HG02981 (cell line): ENCODE measurements around the gene TBC1D19.

ENCODE experiments used
- ATAC-seq: cut with Tn5 transposase; IDR thresholded peaks from one replicate; pipeline ENCODE4 v1.9.1; 2021; ENCODE audit warnings: mild to moderate bottlenecking, moderate library complexity; ENCODE audit not compliant: unreplicated experiment

TBC1D19 gene

GRCh38 chr4:26729027-26729426, 145.1 kb downstream of the TBC1D19 start:
- ATAC-seq: no peak

DNA sequence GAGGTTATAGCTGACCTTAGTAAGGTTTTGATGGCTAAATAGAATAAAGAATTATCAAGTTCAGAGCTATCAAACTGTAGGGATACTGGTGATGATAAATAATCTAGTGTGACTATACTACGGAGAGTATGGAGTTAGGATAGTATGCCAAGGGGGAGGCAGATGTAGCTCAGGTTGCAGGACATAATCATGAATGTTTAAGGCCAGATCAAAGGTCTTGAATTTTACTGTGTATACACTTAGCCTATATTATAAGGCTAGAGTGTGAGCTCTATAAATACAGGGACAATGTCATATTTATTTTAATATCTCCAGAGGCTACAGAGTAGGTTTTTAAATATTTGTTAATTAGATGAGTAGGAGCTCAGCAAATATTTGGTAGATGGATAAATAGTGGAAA, 145.7 kb downstream of the TBC1D19 start:
- ATAC-seq: no peak

DNA sequence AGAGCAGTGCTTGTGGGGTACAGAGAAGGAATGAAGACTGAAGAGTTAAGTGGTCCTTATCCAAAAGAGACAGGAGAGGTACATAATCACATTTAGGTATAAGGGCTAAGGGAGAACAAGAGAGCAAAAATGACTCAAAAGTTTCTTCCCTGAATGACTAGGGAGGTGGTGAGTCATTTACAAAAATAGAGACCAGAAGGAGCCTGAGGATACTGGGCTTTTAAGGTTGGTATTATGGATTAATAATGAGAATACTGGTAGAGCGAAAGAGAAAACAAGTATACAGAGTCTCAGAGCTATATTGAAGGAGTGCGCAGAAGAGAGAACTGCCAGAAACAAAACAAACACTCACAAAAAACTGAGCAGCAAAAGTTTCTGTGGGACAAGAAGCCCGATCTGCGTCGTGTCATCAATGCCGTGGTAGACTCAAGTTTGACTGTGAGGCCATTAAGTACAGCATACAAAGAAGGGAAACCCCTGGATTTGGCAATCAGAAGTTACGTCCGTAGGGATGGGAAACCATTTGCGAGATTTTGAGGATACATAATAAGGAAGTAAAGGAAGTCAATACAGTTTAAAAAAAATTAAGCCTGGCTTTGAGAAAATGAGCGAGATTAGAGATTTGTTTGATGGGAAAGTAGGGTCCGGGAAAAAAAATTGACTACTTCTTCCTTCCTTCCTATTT, 147.6 kb downstream of the TBC1D19 start:
- ATAC-seq: peak; percentile 80

DNA sequence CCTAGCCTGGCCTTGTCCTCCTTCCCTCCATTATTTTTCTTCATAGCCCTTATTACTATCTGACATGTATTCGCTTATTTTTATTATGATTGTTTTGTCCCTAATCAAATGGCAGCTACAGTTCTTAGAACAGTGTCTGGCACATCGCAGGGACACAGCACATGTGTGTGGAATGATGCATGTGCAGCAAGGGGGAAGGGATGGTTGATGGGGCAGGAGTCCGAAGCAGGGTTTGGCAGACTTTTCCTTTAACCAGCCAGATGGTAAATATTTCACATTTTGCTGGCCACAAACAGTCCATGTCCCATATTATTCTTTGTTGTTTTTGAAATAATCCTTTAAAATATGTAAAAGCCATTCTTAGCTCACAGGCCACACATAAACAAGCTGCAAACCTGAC, 148.5 kb downstream of the TBC1D19 start:
- no peak for ATAC-seq

GRCh38 chr4:26736621-26737020, 152.7 kb downstream of the TBC1D19 start:
- no peak for ATAC-seq

GRCh38 chr4:26737385-26737784, 153.5 kb downstream of the TBC1D19 start:
- ATAC-seq: no peak

DNA sequence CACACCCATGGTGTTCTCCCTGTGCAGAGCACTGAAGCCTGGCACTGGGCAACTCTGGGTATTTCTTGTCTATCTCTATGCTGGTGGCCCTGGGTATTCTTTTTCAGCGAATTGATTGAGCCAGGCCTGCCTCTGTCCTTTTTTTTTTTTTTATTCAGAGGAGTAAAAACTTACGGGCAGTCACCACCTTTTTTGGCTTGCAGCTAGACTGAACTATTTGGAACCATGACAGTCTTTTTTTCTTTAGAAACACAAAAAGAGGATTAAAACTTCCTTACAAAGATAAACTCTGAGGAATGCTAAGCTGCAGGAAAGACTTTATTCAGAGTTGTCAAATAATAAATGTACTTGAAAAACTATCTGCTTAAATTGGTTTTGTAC, 157.6 kb downstream of the TBC1D19 start:
- ATAC-seq: no peak

- peak; percentile 100 for ATAC-seq
Measured at GRCh38 chr4:26746802-26747213, 162.9 kb downstream of the TBC1D19 start.

DNA sequence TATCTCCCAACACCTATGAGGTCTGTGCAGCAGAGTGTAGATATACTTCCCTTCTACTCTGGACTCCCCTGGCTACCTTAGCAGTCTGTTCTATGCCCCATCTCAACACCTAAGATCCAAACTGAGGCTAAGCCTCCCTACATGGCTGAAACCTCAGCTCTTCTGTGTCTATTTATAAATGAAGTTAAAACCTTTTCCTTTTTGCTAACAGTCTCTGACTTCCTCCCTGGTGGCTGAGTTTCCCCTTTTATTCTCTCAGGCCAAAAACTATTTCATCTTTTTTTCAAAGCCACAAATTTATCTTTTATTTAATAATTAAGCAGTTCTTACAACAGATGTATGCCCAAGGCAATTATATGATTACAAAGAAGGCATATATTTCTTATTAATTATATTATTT, 164.9 kb downstream of the TBC1D19 start:
- ATAC-seq: no peak

DNA sequence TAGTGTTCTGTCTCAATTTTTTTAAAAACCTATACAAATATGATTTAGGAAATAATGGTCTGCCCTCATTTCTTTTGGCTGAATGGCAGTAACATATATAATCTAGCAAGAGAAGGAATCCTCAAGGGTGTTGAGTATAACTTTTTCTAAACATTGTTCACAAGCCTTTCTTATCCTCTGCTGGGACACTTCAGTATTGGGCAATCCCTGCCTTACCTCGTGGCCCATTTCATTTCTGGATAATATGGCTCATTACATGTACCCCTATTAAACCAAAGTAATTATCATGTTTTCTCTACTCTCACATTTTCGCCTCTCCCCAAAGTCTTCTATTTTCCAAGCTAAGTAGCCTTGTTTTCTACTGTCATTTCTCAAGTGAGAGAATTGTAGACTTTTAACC, 166.0 kb downstream of the TBC1D19 start:
- ATAC-seq: no peak

GRCh38 chr4:26751004-26751403, 167.1 kb downstream of the TBC1D19 start:
- ATAC-seq: no peak

- peak; percentile 88 for ATAC-seq
Measured at GRCh38 chr4:26751838-26752237, 168.0 kb downstream of the TBC1D19 start.

DNA sequence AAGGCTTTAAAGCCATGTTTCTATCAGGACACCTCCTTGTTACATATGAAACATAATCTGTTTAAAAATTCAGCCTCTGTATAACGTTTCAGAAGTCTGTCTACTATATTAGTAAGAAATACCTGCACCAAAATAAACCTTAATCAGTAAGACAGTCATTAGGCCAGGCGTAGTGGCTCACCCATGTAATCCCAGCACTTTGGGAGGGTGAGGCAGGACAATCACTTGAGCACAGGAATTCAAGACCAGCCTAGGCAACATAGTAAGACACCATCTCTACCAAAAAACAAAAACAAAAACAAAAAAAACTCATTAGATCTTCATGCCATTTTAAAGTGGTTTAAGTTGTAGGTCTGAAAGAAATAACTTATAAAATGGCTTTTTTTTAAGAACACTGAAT, 169.3 kb downstream of the TBC1D19 start:
- ATAC-seq: no peak

- no peak for ATAC-seq
Measured at GRCh38 chr4:26753617-26754016, 169.7 kb downstream of the TBC1D19 start.

DNA sequence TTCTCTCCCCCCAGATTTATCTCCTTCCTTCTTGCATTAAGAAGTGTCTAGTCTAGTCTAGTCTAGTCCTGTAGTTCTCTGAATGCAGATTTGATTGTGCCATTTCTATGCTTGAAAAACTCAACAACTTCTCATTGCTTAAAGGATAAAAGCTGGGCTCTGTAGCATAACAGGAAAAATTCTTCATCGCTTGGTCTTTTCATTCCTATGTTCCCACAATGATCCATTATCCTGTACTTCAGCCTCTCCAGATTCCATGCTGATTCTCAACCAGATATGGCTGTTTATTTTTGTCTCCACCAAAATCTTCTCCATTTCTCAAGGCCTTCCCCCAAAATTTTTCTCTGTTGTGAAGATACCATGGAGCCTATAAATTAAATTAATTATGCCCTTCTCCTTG, 173.9 kb downstream of the TBC1D19 start:
- ATAC-seq: no peak

GRCh38 chr4:26758899-26759298, 175.0 kb downstream of the TBC1D19 start:
- no peak for ATAC-seq

- no peak for ATAC-seq
Measured at GRCh38 chr4:26762650-26763049, 178.8 kb downstream of the TBC1D19 start.

DNA sequence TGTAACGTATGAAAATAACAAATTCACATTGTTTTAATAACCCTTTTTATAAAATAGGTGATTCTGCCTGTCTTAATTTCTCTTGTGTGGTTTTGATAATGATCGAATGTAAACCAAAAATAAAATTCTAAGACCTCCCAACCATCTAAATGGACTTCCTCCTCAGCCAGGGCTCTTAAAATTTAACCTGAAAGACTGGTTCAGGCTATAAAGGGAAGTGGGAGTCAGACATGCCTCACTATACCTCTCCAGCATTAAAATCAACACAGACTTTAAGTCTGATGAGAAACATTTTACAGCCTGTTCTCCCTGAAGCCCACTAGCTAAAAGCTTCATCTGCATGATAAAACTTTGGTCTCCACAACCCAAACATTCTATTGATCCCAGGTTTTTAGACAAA, 179.2 kb downstream of the TBC1D19 start:
- no peak for ATAC-seq

GRCh38 chr4:26763648-26764047, 179.8 kb downstream of the TBC1D19 start:
- ATAC-seq: no peak

DNA sequence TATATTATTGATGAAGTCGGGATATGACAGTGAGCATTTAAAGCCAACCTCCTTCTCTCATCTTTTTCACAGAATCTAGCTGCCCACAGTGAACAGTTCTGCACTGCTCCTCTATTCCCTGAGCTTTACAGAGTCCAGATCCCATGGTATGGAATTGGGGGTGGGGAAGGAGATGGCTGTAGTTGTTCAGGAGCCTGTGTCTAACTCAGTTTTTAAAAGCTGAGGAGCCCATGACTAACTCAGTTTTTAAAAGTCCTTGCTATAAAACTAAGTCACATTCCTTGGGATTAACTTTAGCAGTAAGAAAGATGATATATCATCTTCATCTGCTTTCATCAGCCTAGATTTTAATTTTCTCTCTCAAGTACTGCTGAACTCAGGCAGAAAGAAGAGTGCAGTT, 180.3 kb downstream of the TBC1D19 start:
- ATAC-seq: no peak

DNA sequence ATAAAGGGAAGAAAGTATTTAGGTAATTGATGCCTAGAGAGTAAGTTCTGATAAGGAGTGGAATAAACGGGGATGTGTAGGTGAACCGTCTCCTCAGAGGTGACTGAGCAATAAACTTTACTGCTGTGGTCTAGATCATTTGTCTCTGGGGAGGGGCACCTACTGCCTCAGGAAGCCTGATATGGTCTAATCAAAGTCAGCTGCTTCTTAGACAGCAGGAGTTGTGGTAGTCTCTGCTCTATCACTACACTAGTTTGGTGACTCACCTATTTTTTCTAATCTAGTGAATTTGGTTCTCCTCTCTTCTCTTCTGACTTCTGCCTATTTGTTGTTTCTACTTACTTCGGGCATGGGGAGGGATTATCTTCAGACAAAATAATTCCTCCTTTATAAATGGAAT, 181.6 kb downstream of the TBC1D19 start:
- no peak for ATAC-seq

DNA sequence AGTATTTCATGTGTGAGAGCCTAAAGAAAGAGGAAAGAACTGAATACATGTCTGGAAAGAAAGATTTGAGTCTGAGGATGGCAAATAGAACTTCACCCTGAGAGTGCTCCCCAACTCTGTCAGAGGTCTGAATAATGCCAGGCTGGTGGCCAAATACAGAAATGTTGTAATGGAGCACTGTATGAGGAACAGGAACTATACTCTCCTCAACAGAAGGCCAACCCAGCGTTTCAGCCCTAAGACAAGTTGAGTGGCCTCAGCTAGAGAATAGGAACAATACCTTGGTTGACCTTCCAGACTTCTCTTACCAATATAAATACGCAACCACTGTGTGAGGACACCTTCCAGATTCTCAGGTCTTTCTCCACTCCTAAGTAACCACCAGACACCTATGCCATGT, 182.3 kb downstream of the TBC1D19 start:
- ATAC-seq: no peak

DNA sequence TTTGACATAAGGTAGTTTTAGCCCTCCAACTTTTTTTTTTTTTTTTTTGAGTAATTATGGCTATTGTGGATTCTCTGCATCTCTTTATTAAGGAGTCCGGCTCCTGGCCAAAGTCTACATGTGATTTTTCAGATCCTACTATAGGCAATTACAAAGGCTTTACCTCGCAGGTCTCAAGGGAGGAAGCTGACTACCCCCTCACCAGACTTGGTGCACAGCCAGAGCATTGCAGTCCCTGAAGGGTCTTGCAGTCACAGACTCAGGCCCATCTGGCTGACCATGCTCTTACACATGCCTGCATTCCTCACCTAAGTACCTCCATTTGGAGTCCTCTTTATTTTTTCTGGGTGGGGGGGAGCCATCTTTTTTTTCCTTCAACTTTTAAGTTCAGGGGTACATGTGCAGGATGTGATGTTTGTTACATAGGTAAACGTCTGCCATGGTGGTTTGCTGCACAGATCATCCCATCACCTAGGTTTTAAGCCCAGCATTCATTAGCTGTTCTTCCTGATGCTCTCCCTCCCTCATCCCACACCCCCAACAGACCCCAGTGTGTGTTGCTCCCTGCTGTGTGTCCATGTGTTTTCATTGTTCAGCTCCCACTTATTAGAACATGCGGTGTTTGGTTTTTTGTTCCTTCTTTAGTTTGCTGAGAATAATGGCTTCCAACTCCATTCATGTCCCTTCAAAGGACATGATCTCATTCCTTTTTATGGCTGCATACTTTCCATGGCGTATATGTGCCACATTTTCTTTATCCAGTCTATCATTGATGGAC, 188.4 kb downstream of the TBC1D19 start:
- no peak for ATAC-seq
